ENCODE data around the gene KCNT1. TPM values are rescaled to one million over a fixed set of nuclear protein-coding genes. Genes with fewer than 3 reads are reported as not detected.

KCNT1 gene
- total RNA-seq, 1 donor from 2014 or later: 0.14 TPM

DNA sequence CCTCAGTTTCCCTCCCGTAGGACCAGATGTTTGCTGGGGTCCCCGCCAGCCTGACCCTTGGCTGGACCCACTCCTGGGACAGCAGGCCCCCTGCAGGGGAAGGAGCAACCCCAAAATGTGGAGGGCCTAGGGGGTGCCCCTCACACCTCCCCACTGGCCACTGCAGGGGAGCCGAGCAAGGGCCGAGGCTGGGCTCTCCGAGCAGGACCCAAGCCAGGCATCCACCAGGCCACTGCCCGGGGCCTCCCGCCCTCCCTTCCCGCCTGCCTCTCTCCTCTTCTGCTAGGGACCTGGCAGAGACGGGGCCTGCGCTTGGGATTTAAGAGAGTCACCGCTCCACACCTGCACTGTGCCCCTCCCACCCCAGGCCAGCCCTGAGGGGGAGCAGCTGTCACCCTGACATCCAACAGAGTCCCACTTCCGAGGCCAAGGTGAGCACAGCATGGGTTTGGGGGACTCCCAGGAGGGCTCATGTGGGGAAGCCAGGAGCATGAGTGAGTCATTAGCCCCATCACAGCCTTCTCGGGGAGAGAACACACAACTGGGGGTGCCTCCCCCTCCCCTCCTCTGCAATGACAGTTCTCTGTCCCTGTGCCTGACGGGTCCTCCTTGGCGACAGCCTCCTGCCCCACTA lies 18.5 kb upstream of the KCNT1 start:
- no peaks in the 10 kb centered on the region for H3K36me3 Mint-ChIP-seq (ENCODE audit: low read depth)
- H3K27ac Mint-ChIP-seq (ENCODE audit: unreplicated experiment): no peak overlapping the region
- DNase-seq (ENCODE audit: low read depth, low spot score): no peak
- peaks cover 8% of the 10 kb centered on the region for H3K27me3 Mint-ChIP-seq (ENCODE audit: low read depth)
- TF ChIP-seq, protein P1, sequence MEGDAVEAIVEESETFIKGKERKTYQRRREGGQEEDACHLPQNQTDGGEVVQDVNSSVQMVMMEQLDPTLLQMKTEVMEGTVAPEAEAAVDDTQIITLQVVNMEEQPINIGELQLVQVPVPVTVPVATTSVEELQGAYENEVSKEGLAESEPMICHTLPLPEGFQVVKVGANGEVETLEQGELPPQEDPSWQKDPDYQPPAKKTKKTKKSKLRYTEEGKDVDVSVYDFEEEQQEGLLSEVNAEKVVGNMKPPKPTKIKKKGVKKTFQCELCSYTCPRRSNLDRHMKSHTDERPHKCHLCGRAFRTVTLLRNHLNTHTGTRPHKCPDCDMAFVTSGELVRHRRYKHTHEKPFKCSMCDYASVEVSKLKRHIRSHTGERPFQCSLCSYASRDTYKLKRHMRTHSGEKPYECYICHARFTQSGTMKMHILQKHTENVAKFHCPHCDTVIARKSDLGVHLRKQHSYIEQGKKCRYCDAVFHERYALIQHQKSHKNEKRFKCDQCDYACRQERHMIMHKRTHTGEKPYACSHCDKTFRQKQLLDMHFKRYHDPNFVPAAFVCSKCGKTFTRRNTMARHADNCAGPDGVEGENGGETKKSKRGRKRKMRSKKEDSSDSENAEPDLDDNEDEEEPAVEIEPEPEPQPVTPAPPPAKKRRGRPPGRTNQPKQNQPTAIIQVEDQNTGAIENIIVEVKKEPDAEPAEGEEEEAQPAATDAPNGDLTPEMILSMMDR (conservative IDR thresholded peaks at IDR 0.05): no peak
- H3K9me3 Mint-ChIP-seq: no peaks in the 10 kb centered on the region
- no peaks in the 10 kb centered on the region for H3K4me1 Mint-ChIP-seq
- no peak overlapping the region for H3K4me3 Mint-ChIP-seq

DNA sequence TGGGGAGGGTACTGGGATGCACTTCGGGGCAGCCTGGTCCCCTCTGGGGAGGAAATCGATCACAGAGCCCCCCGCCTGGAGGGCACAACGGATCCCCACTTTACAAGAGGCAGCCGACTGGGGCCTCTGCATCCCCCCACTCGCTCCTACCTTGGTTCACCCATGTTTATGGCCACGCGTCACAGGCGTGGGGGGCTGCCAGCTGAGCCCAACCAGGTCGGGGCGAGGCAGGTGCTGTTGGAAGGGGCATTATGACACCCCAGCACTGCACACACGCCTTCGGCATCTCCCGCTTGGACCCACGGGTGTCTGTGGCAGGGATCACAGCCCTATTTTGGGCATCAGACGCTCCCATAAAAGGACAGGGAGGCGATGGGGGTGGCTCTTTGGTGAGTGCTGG lies 17.3 kb upstream of the KCNT1 start:
- Mint-ChIP-seq H3K4me1 (no peaks in the 10 kb centered on the region), H3K9me3 (no peaks in the 10 kb centered on the region), H3K27me3 (ENCODE audit: low read depth) (peaks cover 8% of the 10 kb centered on the region), H3K36me3 (ENCODE audit: low read depth) (no peaks in the 10 kb centered on the region), H3K4me3 (no peak overlapping the region), H3K27ac (ENCODE audit: unreplicated experiment) (no peak overlapping the region)
- TF ChIP-seq, protein P1 (conservative IDR thresholded peaks at IDR 0.05): no peak
- DNase-seq (ENCODE audit: low read depth, low spot score): no peak

DNA sequence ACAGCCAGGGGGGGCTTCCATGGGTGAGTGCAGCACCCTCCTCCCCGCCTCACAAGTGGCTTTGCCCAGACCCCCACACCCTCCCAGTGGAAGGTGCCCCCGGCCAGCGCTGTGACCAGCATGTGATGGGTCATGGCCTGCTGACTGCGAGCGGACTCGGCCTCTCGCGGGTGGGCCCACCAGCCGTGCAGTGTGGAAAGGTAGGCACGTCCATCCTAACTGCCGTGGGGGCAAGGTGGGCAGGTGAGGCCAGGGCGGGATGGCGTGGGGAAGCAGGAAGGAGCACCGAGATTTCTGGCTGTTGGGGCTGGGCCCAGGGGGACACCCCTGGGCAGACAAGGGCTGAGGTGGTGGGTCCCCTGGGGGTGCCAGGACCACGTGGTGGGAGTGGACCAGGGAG lies 14.8 kb upstream of the KCNT1 start:
- Mint-ChIP-seq H3K27ac (ENCODE audit: unreplicated experiment) (no peak overlapping the region), H3K9me3 (no peaks in the 10 kb centered on the region), H3K4me1 (no peaks in the 10 kb centered on the region), H3K27me3 (ENCODE audit: low read depth) (no peaks in the 10 kb centered on the region), H3K4me3 (no peak overlapping the region), H3K36me3 (ENCODE audit: low read depth) (no peaks in the 10 kb centered on the region)
- DNase-seq (ENCODE audit: low read depth, low spot score): no peak
- TF ChIP-seq, protein P1 (conservative IDR thresholded peaks at IDR 0.05): no peak

DNA sequence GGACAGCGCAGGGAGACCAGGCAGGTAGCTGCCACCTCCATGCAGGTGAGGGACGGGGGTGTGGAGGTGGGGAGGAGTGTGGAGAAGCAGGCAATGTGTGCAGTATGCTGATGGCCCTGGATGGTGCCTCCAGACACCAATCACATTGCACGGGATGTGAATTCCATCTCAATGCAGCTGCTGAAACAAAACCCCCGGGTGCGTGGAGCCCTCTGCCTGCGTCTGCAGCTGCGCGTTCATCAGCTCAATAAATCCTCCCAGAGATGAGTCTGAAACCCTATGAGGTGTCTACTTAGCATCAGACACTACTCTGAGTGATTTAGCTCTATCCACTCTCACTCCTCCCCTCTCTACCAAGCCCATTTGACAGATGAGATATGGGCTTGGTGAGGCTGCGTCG lies 13.0 kb upstream of the KCNT1 start:
- TF ChIP-seq, protein P1 (conservative IDR thresholded peaks at IDR 0.05): no peak
- Mint-ChIP-seq H3K27ac (ENCODE audit: unreplicated experiment) (no peak overlapping the region), H3K4me3 (no peak overlapping the region), H3K4me1 (no peaks in the 10 kb centered on the region), H3K27me3 (ENCODE audit: low read depth) (no peaks in the 10 kb centered on the region), H3K9me3 (no peaks in the 10 kb centered on the region), H3K36me3 (ENCODE audit: low read depth) (no peaks in the 10 kb centered on the region)
- no peak for DNase-seq (ENCODE audit: low read depth, low spot score)

DNA sequence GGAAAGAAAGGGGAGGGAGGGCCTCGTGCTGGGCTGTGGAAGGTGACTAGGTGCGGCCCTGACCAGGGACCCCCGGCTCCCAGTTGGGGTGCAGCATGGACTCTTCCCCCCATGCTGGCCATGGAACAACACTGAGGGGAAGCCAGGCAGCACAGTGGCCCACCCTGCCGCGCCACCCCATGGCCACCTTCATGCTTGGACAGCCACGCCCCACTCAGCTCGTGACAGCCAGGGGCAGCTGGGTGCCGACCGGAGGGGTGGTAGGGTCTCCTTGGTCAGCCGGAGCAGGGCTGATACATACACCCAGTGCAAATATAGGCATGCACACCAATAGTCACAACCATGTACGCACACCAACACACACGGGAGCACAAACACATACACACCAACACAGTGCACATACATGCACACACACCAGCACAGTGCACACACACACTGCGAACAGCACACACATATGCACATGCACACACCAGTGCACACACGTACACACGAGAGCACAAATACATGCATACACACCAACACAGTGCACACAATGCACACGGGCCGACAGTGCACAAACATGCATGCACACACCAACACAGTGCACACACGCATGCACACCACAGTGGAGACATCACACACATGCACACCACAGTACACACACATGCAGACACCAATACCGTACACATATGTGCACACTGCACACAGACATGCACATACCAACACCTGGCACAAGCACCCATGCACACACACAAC lies 11.0 kb upstream of the KCNT1 start:
- H3K36me3 Mint-ChIP-seq (ENCODE audit: low read depth): no peaks in the 10 kb centered on the region
- H3K27ac Mint-ChIP-seq (ENCODE audit: unreplicated experiment): no peak overlapping the region
- H3K9me3 Mint-ChIP-seq: no peaks in the 10 kb centered on the region
- no peaks in the 10 kb centered on the region for H3K27me3 Mint-ChIP-seq (ENCODE audit: low read depth)
- DNase-seq (ENCODE audit: low read depth, low spot score): no peak
- TF ChIP-seq, protein P1 (conservative IDR thresholded peaks at IDR 0.05): no peak
- H3K4me1 Mint-ChIP-seq: no peaks in the 10 kb centered on the region
- no peak overlapping the region for H3K4me3 Mint-ChIP-seq
